GM19238 (cell line): ENCODE results near the gene TMEM167A.

Source experiments
- DNase-seq: peaks from one replicate; pipeline ENCODE4 v3.0.0; 2011; ENCODE audit warnings: low spot score; ENCODE audit not compliant: insufficient read length

TMEM167A gene

GRCh38 chr5:83035373-83036100 lies 41.7 kb downstream of the TMEM167A start:
- no peak for DNase-seq

GRCh38 chr5:83034528-83035207 lies 42.5 kb downstream of the TMEM167A start:
- DNase-seq: no peak

GRCh38 chr5:83034036-83034435 lies 43.2 kb downstream of the TMEM167A start:
- DNase-seq: no peak

GRCh38 chr5:83031381-83031780 lies 45.8 kb downstream of the TMEM167A start:
- no peak for DNase-seq

- DNase-seq: no peak
Observed at GRCh38 chr5:83029912-83030311, 47.3 kb downstream of the TMEM167A start.

- no peak for DNase-seq
Observed at GRCh38 chr5:83026930-83027687, 50.1 kb downstream of the TMEM167A start.

- DNase-seq: no peak
Observed at GRCh38 chr5:83026516-83026915, 50.7 kb downstream of the TMEM167A start.

- no peak for DNase-seq
Observed at GRCh38 chr5:83025690-83026478, 51.3 kb downstream of the TMEM167A start.

GRCh38 chr5:83022334-83022733 lies 54.9 kb downstream of the TMEM167A start:
- DNase-seq: no peak

GRCh38 chr5:83015676-83016075 lies 61.5 kb downstream of the TMEM167A start:
- DNase-seq: no peak

GRCh38 chr5:83011985-83012384 lies 65.2 kb downstream of the TMEM167A start:
- peak; percentile 30 for DNase-seq

- no peak for DNase-seq
Observed at GRCh38 chr5:83009408-83009807, 67.8 kb downstream of the TMEM167A start.

- no peak for DNase-seq
Observed at GRCh38 chr5:83007755-83008154, 69.4 kb downstream of the TMEM167A start.

GRCh38 chr5:83006683-83007283 lies 70.4 kb downstream of the TMEM167A start:
- DNase-seq: no peak

GRCh38 chr5:83003791-83004190 lies 73.4 kb downstream of the TMEM167A start:
- DNase-seq: no peak
